RCC 7860 (cell line): ENCODE results near the gene KLHL42.
A peak's percentile ranks its signal among the peaks of the same experiment; 100 is the strongest.
"Not testable (repeated sequence)": the region's sequence is repeated elsewhere in the genome, so short reads cannot be mapped to it uniquely, and the experiment has no call there.

Source experiments
- DNase-seq: peaks from one replicate; pipeline ENCODE4 v3.0.0-alpha.2; 2015; ENCODE audit warnings: low spot score
- FAIRE-seq: peaks from 2 replicates; lab custom pipeline; 2012; peaks lifted over from hg19 to GRCh38; lab: Jason Lieb, UNC

KLHL42 gene

GRCh38 chr12:27779920-27780611, at the start of gene KLHL42, which contains the start of gene MANSC4:
Gene KLHL42, plus strand, starts transcription at chr12:27780233. Its CDS starts 98 bp downstream, at chr12:27780331.
Gene MANSC4, minus strand, starts transcription at chr12:27780236. Its CDS starts 8,960 bp downstream, at chr12:27771276.
- peak; percentile 35 for DNase-seq

GRCh38 chr12:27732281-27732680, 47.8 kb upstream of the KLHL42 start:
- DNase-seq (no peak), FAIRE-seq (no peak)

More at GRCh38 chr12:27779920-27780611, at the start of gene KLHL42, which contains the start of gene MANSC4:
- FAIRE-seq, result no peak

GRCh38 chr12:27733052-27733656, 46.9 kb upstream of the KLHL42 start:
- FAIRE-seq, result peak; percentile 60

GRCh38 chr12:27733791-27734190, 46.2 kb upstream of the KLHL42 start:
- FAIRE-seq, result no peak

More at GRCh38 chr12:27733052-27733656, 46.9 kb upstream of the KLHL42 start:
- DNase-seq, result peak; percentile 16

GRCh38 chr12:27734321-27734720, 45.7 kb upstream of the KLHL42 start:
- not testable (repeated sequence) for FAIRE-seq, DNase-seq

More at GRCh38 chr12:27733791-27734190, 46.2 kb upstream of the KLHL42 start:
- no peak for DNase-seq

- FAIRE-seq (no peak), DNase-seq (no peak)
Observed at GRCh38 chr12:27743601-27744000, 36.4 kb upstream of the KLHL42 start.

GRCh38 chr12:27745734-27746133, 34.3 kb upstream of the KLHL42 start:
- FAIRE-seq, DNase-seq: not testable (repeated sequence)

GRCh38 chr12:27747111-27747820, 32.8 kb upstream of the KLHL42 start:
- peak; percentile 17 for DNase-seq
- peak; percentile 73 for FAIRE-seq

- DNase-seq (no peak), FAIRE-seq (no peak)
Observed at GRCh38 chr12:27751386-27752047, 28.5 kb upstream of the KLHL42 start.

GRCh38 chr12:27754795-27755194, 25.2 kb upstream of the KLHL42 start:
- FAIRE-seq, result no peak
- no peak for DNase-seq

GRCh38 chr12:27756670-27757195, 23.3 kb upstream of the KLHL42 start:
- no peak for DNase-seq
- FAIRE-seq, result no peak

- no peak for FAIRE-seq
- no peak for DNase-seq
Observed at GRCh38 chr12:27762757-27763156, 17.3 kb upstream of the KLHL42 start.

GRCh38 chr12:27766587-27766986, 13.4 kb upstream of the KLHL42 start:
- no peak for DNase-seq
- FAIRE-seq, result no peak

GRCh38 chr12:27769142-27769673, 10.8 kb upstream of the KLHL42 start:
- FAIRE-seq (no peak), DNase-seq (no peak)

GRCh38 chr12:27771481-27772327, 8.3 kb upstream of the KLHL42 start:
- DNase-seq, result no peak
- FAIRE-seq, result no peak

GRCh38 chr12:27772328-27773049, 7.5 kb upstream of the KLHL42 start:
- FAIRE-seq (no peak), DNase-seq (no peak)

GRCh38 chr12:27777141-27777540, 2.9 kb upstream of the KLHL42 start:
- no peak for DNase-seq
- no peak for FAIRE-seq

- DNase-seq, result no peak
- no peak for FAIRE-seq
Observed at GRCh38 chr12:27778206-27778605, 1.8 kb upstream of the KLHL42 start.

- FAIRE-seq (no peak), DNase-seq (no peak)
Observed at GRCh38 chr12:27779416-27779919, 565 bp upstream of the KLHL42 start.
